ENCODE data around the gene HOXB8. TPM values are rescaled to one million over a fixed set of nuclear protein-coding genes. Genes with fewer than 3 reads are reported as not detected.

Gene HOXB8
- total and polyA plus RNA-seq, 2 donors (not counting 3 experiments of a cell fraction or from before 2014, with no cell fraction given) = 1.7 to 2.4 TPM

- no peaks in the 10 kb centered on the region for H3K9me3 ChIP-seq (replicated peaks; ENCODE audit: control insufficient read depth, insufficient read depth, low read length)
- peak overlapping the region; percentile 92 for H2AFZ ChIP-seq (ENCODE audit: low read depth, low read length)
- DNase-seq (ENCODE audit: low read depth, low spot score) (peak; percentile 68), FAIRE-seq (peak; percentile 79)
- CTCF ChIA-PET = interaction anchor here (0.6 to 4.9 kb wide), 25 partner anchors 10 to 600 kb away, joined by 3 to 26 read pairs (median 5); partner anchors contain the start of genes HOXB5 and HOXB9
- POLR2A ChIA-PET = interaction anchor here (1.4 kb wide), 1 partner anchor 14 kb away, joined by 4 read pairs; no protein-coding TSS in a partner anchor
- H3K9ac ChIP-seq (replicated peaks; ENCODE audit: extremely low read depth, insufficient read depth, low read length) = peak overlapping the region; percentile 49
- dilution Hi-C loops (cut with MboI; ENCODE audit: extremely low pct_ligation_motif_present, low sequenced_read_pairs) = no loop called here
- H4K20me1 ChIP-seq (replicated peaks; ENCODE audit: control insufficient read depth, extremely low read depth, insufficient read depth, low read length) = no peaks in the 10 kb centered on the region
- H3K79me2 ChIP-seq (ENCODE audit: control insufficient read depth, insufficient read depth, low read length) = peaks cover 19% of the 10 kb centered on the region
- peak overlapping the region; percentile 85 for H3K4me2 ChIP-seq (ENCODE audit: insufficient read depth, low read length)
- H3K4me3 ChIP-seq (replicated peaks in 1 of 3; ENCODE audit: insufficient read depth in 1 of 3, low read depth in 1 of 3, low read length in 3 of 3) = peak overlapping the region; percentile 52 to 86 (median 80)
- no peaks in the 10 kb centered on the region for H3K36me3 ChIP-seq (ENCODE audit: control insufficient read depth in 2 of 2, extremely low read depth in 1 of 2, insufficient read depth in 2 of 2, low read length in 2 of 2)
- peaks cover 32% of the 10 kb centered on the region for H3K4me1 ChIP-seq (ENCODE audit: control insufficient read depth, extremely low read depth, insufficient read depth, low read length)
- no peak for TF ChIP-seq POLR2AphosphoS5 (IDR thresholded peaks at IDR 0.05; ENCODE audit: insufficient read depth, low read depth, low read length)
- no peak for TF ChIP-seq MYC (IDR thresholded peaks at IDR 0.05; ENCODE audit: low read depth, low read length)
- BruUV-seq (replicated peaks) = no TSS peak
- peaks cover 22 to 29% of the 10 kb centered on the region in 2 experiments for H3K27me3 ChIP-seq (ENCODE audit: control insufficient read depth in 2 of 2, insufficient read depth in 2 of 2, low read length in 2 of 2)
- intact Hi-C loops (cut with micrococcal nuclease) = loop anchor here (1.0 kb wide), 1 partner anchor 8 kb away; the partner anchor contains the start of gene HOXB6
- no peaks in the 10 kb centered on the region for H3K9me1 ChIP-seq (replicated peaks; ENCODE audit: control insufficient read depth, extremely low read depth, insufficient read depth, low read length)
- peak overlapping the region; percentile 31 for H3K27ac ChIP-seq (ENCODE audit: insufficient read depth, low read depth, low read length)
Observed at GRCh38 chr17:48612456-48612853, 2.6 kb downstream of the HOXB8 start.

GRCh38 chr17:48611681-48612455 is 3.2 kb downstream of the HOXB8 start:
- Histone ChIP-seq H3K9me3 (replicated peaks; ENCODE audit: control insufficient read depth, insufficient read depth, low read length) (no peaks in the 10 kb centered on the region), H3K4me3 (replicated peaks in 1 of 3; ENCODE audit: insufficient read depth in 1 of 3, low read depth in 1 of 3, low read length in 3 of 3) (peak overlapping the region; percentile 36 to 70 (median 52)), H3K36me3 (ENCODE audit: control insufficient read depth in 2 of 2, extremely low read depth in 1 of 2, insufficient read depth in 2 of 2, low read length in 2 of 2) (no peaks in the 10 kb centered on the region), H3K9ac (replicated peaks; ENCODE audit: extremely low read depth, insufficient read depth, low read length) (peak overlapping the region; percentile 49), H3K27ac (ENCODE audit: insufficient read depth, low read depth, low read length) (peak overlapping the region; percentile 66), H3K4me2 (ENCODE audit: insufficient read depth, low read length) (peak overlapping the region; percentile 85), H3K9me1 (replicated peaks; ENCODE audit: control insufficient read depth, extremely low read depth, insufficient read depth, low read length) (no peaks in the 10 kb centered on the region), H3K79me2 (ENCODE audit: control insufficient read depth, insufficient read depth, low read length) (peaks cover 19% of the 10 kb centered on the region), H2AFZ (ENCODE audit: low read depth, low read length) (peak overlapping the region; percentile 76), H3K4me1 (ENCODE audit: control insufficient read depth, extremely low read depth, insufficient read depth, low read length) (peaks cover 31% of the 10 kb centered on the region), H3K27me3 (ENCODE audit: control insufficient read depth in 2 of 2, insufficient read depth in 2 of 2, low read length in 2 of 2) (peaks cover 17 to 23% of the 10 kb centered on the region in 2 experiments), H4K20me1 (replicated peaks; ENCODE audit: control insufficient read depth, extremely low read depth, insufficient read depth, low read length) (no peaks in the 10 kb centered on the region)
- POLR2A ChIA-PET = interaction anchor here (1.4 kb wide), 1 partner anchor 14 kb away, joined by 4 read pairs; no protein-coding TSS in a partner anchor
- dilution Hi-C loops (cut with MboI; ENCODE audit: extremely low pct_ligation_motif_present, low sequenced_read_pairs) = no loop called here
- FAIRE-seq (peak; percentile 35), DNase-seq (ENCODE audit: low read depth, low spot score) (peak; percentile 39)
- TF ChIP-seq FOS (IDR thresholded peaks at IDR 0.05; ENCODE audit: borderline replicate concordance, insufficient read depth, low read length) (no peak), POLR2A (IDR thresholded peaks at IDR 0.05; ENCODE audit: low read depth, low read length) (peak; percentile 63), MYC (IDR thresholded peaks at IDR 0.05; ENCODE audit: low read depth, low read length) (no peak), GATA2 (IDR thresholded peaks at IDR 0.05; ENCODE audit: insufficient read depth, insufficient read length, low read depth, low read length) (no peak), JUN (IDR thresholded peaks at IDR 0.05; ENCODE audit: borderline replicate concordance, insufficient read depth, insufficient read length, low read depth) (no peak)
- CTCF ChIA-PET = interaction anchor here (1.2 to 1.5 kb wide), 3 partner anchors 18 to 481 kb away, joined by 4 to 12 read pairs (median 6); no protein-coding TSS in a partner anchor
- BruUV-seq (replicated peaks) = no TSS peak
- intact Hi-C loops (cut with micrococcal nuclease) = loop anchor here (1.0 kb wide), 1 partner anchor 8 kb away; the partner anchor contains the start of gene HOXB6
